ENCODE data around the gene POLA1.

The POLA1 gene

DNA sequence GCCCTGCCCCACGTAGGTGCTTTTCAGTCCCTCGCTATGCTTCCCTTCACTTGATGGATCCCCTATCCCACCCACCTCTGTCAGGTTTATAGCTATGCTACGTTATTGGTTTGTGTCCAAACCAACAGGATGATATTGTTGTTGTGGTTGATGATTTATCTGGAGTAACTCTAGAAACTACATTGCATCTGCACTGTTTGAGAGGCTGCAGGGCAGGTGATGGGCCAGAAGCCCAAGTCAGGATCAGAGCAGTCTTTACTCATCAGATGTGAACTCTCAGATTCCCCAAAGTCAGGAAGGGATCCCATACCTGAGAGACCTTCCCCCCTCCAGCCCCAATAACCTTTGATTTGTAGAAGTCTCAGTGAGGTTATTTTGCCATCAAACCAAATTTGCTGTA lies 287.3 kb downstream of the POLA1 start:
- DNase-seq (ENCODE audit: low spot score) = no peak

DNA sequence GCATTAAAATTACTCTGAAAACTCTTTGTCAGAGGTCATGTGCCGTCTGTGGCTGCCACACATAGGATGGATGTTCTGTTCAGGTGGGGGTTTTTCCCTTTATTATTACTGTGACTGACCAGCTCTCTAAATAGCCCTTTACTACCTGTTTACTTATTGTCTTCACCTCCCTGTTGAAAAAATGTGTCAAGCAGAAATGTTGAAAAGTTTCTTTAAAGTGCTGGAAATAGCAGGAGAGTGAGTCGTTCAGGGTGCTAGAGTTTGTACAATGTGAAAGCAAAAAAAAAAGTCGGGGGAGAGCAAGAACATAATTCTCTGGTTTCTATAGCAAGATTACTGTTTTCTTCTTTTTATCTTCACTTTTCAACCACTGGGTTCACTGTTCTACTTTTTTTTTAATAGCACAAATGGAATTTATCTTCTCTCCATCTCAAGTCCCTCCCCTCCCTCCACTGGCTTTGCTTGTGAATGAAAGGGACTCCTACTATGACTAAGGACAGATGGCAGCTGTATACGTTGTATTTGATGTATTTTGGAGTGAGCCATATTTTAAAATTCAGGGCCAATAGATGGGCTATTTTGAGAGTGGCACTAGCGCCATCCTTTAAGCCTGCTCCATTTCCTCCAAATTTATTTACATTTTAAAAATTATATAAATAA lies 288.7 kb downstream of the POLA1 start:
- DNase-seq (ENCODE audit: low spot score) = no peak

DNA sequence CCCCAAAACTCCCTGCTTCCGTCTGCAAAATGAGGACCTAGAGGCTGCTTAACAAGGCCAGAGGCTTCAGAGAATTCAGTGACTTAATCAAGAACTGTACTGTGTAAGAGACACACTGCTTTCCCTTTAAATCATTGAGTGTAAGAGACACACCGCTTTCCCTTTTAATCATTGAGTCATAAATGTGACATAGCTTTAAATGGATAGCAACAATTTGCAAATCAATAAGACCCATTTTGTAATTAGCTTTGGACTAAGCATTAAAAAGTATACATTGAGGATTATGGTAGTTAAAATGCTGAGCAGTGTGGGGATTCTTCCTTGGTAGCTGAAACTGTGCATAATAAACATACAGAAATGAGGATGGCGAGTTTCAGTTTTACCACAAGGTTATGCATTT lies 290.2 kb downstream of the POLA1 start:
- no peak for DNase-seq (ENCODE audit: low spot score)

DNA sequence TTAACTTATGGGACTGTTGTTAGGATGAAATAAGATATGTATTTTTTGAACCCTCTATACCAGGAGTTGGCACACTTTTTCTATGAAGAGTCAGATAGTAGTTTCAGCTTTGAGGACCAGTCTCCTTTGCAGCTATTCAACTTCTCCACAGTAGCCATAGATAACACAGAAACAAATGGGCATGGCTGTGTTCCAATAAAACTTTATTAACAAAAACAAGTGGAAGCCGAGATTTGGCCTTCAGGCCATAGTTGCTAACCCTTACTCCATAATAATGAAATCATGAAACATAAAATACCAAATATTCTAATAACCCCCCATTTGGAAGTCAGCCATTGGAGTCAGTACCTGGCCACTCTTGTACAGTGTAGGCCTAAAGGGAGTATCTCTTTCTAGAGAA lies 291.4 kb downstream of the POLA1 start:
- no peak for DNase-seq (ENCODE audit: low spot score)

DNA sequence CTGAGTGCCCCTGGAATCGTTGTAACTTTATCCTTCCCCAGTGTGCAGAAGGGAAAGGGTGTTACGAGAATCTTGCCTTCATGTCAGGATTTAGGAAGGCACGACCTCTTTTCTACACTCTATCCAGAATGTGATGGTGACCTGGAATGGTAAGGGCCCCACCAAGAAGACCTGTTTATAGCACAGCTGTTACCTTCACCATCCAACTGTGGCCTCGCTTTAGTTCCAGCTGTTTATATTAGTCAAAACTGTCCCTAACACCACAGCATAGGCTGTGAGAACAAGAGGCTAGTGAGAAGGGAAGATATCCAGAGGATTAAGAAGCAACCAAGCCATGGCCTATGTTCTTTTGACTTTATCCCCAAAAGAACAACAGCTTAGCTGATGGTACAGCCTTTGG lies 294.0 kb downstream of the POLA1 start:
- DNase-seq (ENCODE audit: low spot score) = no peak

DNA sequence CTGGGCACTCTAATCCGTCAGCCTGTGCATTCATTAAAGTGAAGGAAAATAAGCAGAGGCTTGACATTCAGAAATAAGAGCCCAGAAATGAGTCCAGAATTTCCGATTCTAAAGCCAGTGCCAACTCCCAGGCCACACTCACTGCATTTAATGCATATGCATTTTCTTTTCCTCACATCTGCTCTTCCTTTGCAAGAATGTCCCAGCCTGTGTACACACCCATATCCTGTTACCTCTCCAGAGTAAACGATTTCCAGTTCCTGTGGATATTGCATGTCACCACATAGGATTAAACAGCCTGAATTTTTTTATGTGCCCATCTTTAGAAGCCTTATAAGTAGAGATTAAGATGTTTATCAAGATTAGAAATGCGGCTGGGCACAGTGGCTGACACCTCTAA lies 294.6 kb downstream of the POLA1 start:
- no peak for DNase-seq (ENCODE audit: low spot score)

DNA sequence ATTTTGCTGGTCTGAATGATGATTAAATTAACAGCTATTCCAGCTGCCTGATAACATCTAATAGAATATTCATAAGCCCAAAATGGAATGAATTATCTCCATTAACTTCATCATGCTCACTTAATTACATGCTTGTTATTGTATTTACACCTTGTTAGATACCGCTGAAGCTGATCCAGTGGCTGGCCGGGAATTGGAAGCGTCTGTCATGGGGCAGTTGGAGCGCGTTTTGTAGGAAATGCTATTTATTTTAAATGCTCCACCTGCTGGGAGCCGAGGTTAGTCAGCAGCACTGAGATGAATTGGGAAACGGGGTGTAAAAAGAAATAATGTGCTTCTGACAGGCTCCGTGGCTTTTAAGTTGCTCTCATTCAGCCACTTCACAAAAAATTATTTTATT lies 296.8 kb downstream of the POLA1 start:
- DNase-seq (ENCODE audit: low spot score) = no peak

DNA sequence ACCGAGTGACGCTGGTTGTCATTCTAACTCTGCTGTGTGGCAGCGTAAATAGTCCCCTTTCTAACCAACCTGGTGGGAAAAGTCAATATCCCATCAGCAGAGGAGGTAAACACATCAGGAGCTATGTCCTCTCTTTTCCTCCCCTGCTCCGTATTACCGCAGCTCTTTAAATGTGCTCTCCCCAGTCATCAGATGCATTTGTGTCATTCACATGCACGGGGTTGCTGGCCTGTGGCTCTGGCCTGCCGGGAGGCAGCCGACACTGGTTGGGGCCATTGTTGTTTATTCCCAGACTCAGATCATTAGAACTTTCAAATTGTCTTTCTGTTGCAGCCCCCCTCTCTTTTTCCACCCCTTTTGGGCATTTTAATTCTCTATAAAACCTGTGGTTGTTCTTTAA lies 300.2 kb downstream of the POLA1 start:
- DNase-seq (ENCODE audit: low spot score) = no peak

DNA sequence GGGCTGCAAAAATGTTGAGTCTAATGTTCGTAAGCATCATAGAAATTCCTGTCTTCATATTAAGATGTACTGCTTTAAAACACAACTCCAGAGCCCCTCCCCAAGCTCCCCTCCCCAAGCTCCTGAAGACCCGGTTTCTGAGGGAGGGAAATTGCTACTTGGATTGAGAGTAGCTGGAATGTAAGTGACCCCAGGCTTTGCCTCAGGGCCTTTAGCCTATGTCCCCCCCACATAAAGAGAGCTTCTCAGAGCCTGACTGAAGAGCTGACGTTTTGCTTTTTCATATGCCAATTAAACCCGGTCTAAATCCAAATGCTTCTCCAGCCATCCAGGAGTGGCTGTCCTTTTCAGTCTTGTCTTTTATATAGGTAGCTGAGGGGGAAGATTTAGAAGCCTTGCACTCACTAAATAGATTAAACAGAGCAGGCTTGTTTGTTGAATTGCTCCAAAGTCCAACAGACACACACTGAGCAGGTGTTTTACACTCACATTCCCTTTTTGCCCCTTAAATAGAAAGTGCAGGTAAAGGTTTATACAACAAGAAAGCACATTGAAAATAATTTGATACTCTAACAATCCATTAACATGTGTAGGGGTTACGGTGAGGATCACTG lies 302.5 kb downstream of the POLA1 start:
- no peak for DNase-seq (ENCODE audit: low spot score)

DNA sequence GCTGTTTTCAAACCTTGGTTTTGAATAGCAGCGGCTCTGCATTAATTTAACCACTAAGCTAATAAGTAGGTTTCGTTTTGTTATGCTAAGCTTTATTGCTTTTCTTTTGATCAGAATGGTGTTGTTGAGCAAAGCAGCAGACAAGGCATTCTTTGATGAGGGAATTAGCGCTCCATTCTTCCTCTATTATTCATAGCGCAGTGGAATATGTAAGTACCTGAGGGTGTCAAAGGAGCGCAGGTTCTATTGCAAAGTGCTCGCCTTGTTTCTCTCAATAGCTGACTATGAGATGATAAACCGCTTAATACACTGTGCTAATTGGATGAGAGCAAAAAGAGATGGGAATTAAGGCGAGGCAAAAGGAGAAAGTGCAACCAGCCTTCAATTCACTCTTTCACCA lies 305.8 kb downstream of the POLA1 start:
- no peak for DNase-seq (ENCODE audit: low spot score)

DNA sequence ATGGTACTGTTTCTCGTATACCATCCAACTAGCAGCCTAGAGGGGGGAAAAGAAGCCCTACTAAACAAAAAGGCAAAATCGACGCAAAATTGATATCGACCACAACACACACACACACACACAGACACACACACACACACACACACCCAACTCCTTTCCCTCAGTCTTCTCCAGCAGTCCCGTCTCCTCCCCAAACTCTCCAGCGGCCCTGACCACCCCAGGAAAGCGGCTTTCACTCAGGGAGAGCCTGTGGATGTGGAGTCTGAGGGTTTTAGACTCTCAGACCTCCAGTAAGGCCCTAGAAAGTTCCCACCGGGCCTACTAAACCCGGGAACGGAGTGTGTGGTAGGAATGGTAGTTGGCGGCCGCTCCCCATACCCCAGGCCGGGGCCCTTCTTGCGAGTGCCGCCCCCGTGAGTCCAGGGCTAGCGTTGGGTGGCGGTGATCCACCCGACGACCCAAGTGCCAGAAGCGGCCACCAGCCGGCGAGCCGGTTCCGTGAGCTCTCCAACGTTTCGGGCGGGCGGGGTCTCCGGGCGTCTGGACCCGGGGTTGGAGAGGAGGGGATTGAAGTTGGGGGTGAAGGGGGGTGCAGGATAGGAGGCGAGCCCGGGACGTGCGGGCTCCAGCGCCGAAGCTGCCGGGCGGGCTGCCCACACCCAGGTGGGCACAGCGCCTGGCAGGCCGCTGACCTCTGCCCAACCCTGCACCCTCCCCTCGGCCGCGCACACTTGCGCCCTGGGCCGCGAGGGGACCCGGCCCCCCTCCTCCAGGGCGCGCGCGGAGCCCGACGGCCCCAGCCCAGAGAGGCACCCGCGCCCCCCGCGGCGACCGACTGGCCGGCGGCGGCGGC lies 308.3 kb downstream of the POLA1 start:
- DNase-seq (ENCODE audit: low spot score) = peak; percentile 72

DNA sequence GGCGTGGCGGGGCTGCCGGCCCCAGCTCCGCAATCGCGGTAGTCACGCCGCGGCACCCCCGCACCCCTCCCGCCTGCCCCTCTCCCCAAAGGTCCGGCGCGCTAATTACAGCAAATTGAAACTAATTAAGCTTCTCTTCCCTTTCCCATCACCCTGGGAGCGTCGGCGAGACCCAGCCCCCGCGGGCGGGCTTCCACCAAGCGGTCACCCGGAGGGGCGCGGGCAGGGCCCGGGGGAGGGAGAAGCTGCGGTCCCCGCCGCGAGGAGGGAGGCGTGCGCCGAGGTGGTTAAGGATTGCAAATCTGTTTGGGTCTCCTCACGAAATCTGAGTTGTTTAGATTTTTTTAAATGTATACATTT lies 308.9 kb downstream of the POLA1 start:
- DNase-seq (ENCODE audit: low spot score) = no peak

DNA sequence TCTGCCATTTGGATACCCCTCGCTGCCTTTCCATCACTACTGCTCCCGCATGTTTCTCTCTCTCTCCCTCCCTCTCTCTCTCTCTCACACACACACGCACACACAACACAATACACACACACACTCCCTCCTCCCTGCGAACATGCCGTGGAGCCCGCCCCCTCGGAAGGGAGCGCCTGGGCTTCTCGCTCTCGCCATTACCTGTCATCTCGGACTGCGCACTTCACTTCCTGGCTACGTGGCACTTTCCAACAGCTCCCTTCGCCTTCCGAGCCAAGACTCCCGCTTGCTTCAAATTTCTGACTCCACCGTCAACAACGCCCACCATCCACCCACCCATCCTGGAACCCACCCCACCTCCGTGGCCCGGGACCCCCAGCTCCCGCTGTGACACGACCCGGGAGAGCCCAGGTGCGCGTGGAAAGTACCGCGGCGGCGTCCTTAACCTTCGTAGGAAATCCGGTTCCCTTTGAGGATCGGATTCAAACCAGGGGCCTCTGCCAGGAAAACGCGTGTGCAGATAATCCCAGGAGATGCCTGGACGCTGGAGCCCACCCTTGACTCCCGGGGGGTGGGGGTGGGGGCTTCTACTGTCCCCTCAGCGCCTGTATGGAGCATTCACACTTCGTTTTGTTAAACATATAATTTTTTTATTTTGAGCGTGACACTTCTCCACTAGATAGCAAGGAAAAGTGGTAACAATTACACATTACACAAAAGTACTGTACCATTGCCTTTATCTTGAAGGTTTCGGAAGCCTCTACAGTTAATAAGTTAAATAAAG lies 309.5 kb downstream of the POLA1 start:
- no peak for DNase-seq (ENCODE audit: low spot score)

DNA sequence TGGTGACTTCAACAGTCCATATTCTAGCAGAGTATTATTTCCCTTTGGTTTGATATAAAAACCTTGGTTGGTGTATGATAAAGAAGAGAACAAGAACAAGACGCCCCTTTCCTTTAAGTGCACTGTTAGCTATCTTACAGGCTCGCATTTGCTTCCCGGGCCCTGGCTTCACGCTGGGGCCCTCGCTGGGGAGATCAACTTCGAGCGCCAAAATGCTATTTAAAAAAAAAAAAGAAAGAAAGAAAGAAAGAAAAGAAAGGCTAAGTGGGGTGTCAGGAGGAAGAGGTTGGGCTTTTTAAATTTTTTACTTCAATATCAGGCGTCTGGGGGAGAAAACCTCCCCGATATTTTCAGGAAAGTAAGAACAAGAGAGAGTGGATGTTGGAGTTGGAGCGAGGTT lies 310.3 kb downstream of the POLA1 start:
- no peak for DNase-seq (ENCODE audit: low spot score)

DNA sequence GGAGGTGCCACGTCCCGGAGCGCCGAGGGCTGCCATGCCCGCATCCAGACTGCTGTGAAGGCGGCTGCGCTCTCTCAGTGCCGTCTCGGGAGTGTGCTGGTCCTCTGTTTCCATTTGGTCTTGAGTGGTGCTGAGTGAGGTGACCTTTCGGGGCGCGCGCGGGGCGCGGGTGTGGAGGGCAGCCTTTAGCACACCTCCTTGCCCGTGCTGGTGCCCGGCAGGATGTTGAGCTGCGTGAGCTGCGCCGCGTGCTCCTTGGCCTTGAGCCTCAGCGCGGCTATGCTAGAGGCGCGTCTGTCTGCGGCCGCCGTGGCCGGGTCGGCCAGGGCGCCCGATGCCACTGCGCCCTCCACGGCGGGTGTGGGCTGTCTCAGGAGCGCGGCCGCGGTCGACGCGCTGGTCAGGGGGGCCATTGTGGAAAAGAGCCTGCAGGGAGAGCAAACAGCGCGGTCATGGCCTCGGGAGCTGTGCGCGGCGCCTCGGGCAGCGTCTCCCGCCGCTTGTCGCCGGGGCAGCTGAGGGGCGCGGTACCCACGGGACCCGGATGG lies 310.8 kb downstream of the POLA1 start:
- no peak for DNase-seq (ENCODE audit: low spot score)

DNA sequence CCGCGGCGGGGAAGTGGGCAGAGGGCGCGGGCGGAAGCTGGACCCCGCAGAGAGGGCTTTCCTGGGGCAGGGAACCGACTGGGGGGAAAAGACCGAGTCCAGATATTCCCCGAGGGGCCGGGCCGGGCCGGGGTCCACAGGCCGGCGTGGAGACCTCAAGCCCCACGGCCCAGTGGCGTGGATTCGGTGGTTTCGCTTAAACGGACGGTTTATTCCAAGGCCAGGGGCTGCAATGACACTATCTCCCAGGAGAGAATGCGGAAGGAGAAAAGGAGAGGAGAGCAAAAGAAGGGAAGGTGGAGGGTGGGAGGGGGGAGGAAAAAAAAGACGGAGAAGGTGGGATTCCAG lies 311.3 kb downstream of the POLA1 start:
- no peak for DNase-seq (ENCODE audit: low spot score)

DNA sequence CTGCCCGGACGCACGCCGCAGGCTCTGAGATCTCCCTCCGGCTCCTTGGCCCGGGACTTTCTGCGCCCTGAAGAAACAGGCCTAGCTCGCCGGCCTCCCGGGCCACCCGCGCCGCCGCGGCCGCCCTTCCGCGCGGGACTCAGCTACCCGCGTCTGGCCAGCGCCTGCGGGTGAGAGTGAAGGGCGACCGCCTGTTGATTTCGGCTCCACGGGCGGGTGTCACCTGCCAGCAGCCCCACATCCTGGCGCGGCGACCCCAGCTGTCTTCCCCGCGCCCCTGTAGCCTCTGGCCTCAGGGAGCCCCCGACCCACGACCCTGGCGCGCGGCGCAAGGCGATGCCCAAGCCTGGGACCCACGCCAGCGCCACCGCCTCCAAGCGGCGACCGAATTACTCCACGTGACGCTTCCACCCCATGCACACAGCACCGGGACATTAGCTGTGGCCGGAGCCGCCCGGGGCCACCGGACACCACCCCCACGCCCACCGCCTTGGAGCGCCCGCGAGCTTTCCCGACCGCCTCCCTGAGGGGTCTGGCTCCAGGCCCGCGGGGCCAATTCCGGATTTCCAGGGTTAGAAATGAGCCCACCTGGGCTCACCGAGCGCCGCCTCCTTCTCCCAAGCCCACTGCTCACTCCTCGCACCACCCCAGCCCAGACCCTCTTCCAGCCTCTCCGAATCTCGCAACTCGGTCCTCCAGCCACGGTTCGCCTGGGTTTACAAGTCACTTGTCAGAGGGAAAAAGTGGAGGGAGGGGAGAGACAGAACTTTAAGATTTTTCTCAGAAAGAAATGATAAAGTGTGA lies 311.9 kb downstream of the POLA1 start:
- no peak for DNase-seq (ENCODE audit: low spot score)

DNA sequence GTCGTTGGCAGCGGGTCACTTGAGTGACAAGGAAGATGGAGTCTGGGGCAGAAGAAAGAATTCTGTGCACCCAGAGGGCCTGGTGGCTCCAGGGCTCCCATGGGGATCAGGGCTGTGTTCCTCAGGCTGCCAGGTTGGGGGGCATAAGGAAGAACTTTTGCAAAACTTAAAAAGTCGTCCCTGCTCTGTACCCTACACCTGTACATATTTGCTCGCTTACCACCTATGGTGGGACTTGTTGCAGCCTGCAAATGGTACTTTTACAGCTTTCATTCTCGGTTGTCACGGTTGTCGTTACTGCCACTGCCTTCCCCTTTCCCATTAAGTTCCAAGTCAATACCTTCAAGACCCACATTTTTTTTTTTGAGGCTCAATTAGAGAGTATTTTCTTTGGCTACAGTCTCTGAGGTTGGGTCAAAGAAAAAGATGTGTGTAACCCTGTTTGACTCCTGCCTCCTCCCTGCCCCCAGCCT lies 312.9 kb downstream of the POLA1 start:
- DNase-seq (ENCODE audit: low spot score) = no peak

DNA sequence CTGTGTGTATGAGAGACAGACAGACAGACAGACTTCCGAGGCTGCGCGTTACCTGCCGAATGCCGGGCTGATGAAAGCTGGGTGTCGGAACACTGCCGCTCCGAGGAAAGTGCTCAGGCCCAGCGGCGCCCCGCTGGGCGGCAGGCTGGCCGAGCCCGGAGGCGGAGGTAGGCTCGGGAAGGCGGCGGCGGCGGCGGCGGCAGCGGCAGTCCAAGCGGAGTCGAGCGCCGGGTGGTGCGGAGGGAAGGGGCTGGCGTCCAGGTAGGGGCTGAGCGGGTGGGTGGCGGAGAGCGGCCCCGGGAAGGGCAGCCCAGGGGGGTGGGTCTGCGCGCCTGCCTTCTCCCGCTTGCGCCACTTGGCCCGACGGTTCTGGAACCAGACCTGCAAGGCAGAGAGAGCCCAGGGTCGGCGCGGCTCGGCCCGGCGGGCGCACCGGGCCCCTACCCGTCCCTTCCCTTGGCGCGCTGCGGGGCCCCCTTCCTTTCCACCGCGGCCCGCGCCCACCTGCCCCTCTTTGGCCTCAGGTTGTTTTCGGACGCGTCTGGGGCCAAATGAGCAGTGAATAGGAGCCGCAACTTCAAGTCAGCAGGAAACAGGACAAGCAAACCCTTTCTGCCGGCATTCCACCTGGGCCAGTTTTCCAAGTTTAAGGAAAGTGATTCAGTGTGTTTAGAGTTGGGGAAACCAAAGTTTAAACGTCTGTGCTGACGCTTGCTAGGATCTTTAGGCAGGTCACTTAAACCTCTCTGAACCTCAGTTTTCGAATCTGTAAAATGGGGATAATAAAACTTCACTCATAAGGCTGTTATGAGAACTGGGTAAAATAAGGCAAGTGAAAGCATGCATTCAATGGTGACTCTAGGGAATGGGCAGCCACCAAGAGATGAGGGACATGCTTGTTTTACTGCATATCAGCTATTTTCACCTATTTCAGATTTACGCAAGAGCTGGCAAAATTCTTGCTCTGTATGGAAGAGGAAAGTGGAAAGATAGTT lies 313.6 kb downstream of the POLA1 start:
- peak; percentile 69 for DNase-seq (ENCODE audit: low spot score)

DNA sequence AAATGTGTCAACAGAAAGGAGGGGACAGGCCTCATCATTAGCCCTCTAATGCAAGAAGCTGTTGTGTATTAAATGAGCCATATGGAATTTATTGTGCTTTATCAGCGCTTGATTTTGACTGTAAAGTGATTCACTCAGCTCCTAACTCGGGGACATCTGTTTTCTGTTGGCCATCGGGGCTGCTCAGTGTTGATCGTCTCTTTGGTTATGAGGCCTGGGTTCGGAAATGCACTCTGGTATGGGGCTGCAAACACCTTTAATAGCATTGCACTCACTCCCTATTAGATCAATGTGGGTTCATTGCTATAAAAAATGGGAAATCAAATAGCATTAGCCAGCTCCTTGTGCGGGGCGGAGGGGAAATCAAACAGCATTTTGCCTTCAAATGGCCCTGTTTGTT lies 315.7 kb downstream of the POLA1 start:
- DNase-seq (ENCODE audit: low spot score) = no peak
